ENCODE results near the gene STPG3. TPM values are rescaled to one million over a fixed set of nuclear protein-coding genes. Genes with fewer than 3 reads are reported as not detected.

Gene STPG3
- total and polyA plus RNA-seq, 2 of the 13 experiments (the other 11 are each of a cell fraction or from before 2014, with no cell fraction given), result not detected

GRCh38 chr9:137240841-137241489 is 10.1 kb upstream of the STPG3 start, which contains the start of gene TUBB4B (continued):
- TF ChIP-seq ATF1 (CRISPR knock-in tag; IDR thresholded peaks at IDR 0.05) (no peak), LRRFIP1 (CRISPR knock-in tag; conservative IDR thresholded peaks at IDR 0.05) (no peak), ZNF33A (CRISPR knock-in tag; IDR thresholded peaks at IDR 0.05; ENCODE audit: borderline replicate concordance) (no peak), ZFP41 (CRISPR knock-in tag; IDR thresholded peaks at IDR 0.05; ENCODE audit: borderline replicate concordance) (no peak), CBX2 (IDR thresholded peaks at IDR 0.05; ENCODE audit: low read depth, low read length) (no peak), CBX2 (CRISPR knock-in tag; IDR thresholded peaks at IDR 0.05; ENCODE audit: low read depth) (no peak), FOSL1 (CRISPR knock-in tag; IDR thresholded peaks at IDR 0.05; ENCODE audit: borderline replicate concordance) (no peak), TAF1 (CRISPR knock-in tag; IDR thresholded peaks at IDR 0.05) (peak; percentile 97), NAIF1 (CRISPR knock-in tag; IDR thresholded peaks at IDR 0.05; ENCODE audit: borderline replicate concordance) (no peak), FOXK1 (CRISPR knock-in tag; IDR thresholded peaks at IDR 0.05; ENCODE audit: borderline replicate concordance, low read depth) (peak; percentile 76; the same call in 1 of the 2 replicates), RARG (CRISPR knock-in tag; IDR thresholded peaks at IDR 0.05; ENCODE audit: low read depth) (0 out of 2 replicates have a peak, but pooled peaks have one; percentile 22), HIC2 (CRISPR knock-in tag; IDR thresholded peaks at IDR 0.05; ENCODE audit: low read depth) (0 out of 2 replicates have a peak, but pooled peaks have one; percentile 30), JUND (CRISPR knock-in tag; IDR thresholded peaks at IDR 0.05) (no peak), E2F1 (CRISPR knock-in tag; IDR thresholded peaks at IDR 0.05) (peak; percentile 58; the same call in 1 of the 2 replicates), SMAD1 (CRISPR knock-in tag; IDR thresholded peaks at IDR 0.05; ENCODE audit: borderline replicate concordance, low read depth) (no peak), IRF9 (CRISPR knock-in tag; IDR thresholded peaks at IDR 0.05; ENCODE audit: borderline replicate concordance) (no peak), MBD4 (IDR thresholded peaks at IDR 0.05; ENCODE audit: borderline replicate concordance, low read length) (no peak), ZNF772 (CRISPR knock-in tag; IDR thresholded peaks at IDR 0.05) (peak; percentile 68; the same call in 1 of the 2 replicates), MYC (CRISPR knock-in tag; IDR thresholded peaks at IDR 0.05; ENCODE audit: borderline replicate concordance) (peak; percentile 42; the same call in 1 of the 2 replicates), PHF5A (CRISPR knock-in tag; IDR thresholded peaks at IDR 0.05; ENCODE audit: low read depth, unreplicated experiment) (no peak), FOXK2 (IDR thresholded peaks at IDR 0.05) (no peak), ZNF598 (CRISPR knock-in tag; IDR thresholded peaks at IDR 0.05; ENCODE audit: borderline replicate concordance) (0 out of 2 replicates have a peak, but pooled peaks have one; percentile 19), ZFAT (CRISPR knock-in tag; conservative IDR thresholded peaks at IDR 0.05) (0 out of 2 replicates have a peak, but pooled peaks have one; percentile 4), ZNF562 (CRISPR knock-in tag; IDR thresholded peaks at IDR 0.05; ENCODE audit: borderline replicate concordance) (no peak)

Measured in HepG2 (cell line).